Measurements from ENCODE around the gene FRMD1.

FRMD1 gene

DNA sequence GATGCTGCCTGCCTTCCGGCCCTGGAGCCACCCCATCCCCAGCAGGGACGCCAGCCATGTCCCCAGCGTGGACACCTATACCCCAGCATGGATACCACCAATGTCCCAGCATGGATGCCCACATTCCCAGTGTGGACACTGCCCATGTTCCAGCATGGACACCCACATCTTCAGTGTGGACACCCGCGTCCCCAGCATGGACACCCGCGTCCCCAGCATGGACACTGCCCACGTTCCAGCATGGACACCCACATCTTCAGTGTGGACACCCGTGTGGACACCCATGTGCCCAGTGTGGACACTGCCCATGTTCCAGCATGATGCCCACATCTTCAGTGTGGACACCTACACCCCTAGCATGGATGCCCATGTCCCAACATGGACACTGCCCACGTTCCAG is 7.1 kb upstream of the FRMD1 start:
- H3K4me3 ChIP-seq (ENCODE audit: low read length): no peak overlapping the region
- no peak for DNase-seq (ENCODE audit: low read depth)
- TF ChIP-seq, protein P1, sequence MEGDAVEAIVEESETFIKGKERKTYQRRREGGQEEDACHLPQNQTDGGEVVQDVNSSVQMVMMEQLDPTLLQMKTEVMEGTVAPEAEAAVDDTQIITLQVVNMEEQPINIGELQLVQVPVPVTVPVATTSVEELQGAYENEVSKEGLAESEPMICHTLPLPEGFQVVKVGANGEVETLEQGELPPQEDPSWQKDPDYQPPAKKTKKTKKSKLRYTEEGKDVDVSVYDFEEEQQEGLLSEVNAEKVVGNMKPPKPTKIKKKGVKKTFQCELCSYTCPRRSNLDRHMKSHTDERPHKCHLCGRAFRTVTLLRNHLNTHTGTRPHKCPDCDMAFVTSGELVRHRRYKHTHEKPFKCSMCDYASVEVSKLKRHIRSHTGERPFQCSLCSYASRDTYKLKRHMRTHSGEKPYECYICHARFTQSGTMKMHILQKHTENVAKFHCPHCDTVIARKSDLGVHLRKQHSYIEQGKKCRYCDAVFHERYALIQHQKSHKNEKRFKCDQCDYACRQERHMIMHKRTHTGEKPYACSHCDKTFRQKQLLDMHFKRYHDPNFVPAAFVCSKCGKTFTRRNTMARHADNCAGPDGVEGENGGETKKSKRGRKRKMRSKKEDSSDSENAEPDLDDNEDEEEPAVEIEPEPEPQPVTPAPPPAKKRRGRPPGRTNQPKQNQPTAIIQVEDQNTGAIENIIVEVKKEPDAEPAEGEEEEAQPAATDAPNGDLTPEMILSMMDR (IDR thresholded peaks at IDR 0.05; ENCODE audit: insufficient read depth, low read depth, low read length, missing control alignments): no peak

DNA sequence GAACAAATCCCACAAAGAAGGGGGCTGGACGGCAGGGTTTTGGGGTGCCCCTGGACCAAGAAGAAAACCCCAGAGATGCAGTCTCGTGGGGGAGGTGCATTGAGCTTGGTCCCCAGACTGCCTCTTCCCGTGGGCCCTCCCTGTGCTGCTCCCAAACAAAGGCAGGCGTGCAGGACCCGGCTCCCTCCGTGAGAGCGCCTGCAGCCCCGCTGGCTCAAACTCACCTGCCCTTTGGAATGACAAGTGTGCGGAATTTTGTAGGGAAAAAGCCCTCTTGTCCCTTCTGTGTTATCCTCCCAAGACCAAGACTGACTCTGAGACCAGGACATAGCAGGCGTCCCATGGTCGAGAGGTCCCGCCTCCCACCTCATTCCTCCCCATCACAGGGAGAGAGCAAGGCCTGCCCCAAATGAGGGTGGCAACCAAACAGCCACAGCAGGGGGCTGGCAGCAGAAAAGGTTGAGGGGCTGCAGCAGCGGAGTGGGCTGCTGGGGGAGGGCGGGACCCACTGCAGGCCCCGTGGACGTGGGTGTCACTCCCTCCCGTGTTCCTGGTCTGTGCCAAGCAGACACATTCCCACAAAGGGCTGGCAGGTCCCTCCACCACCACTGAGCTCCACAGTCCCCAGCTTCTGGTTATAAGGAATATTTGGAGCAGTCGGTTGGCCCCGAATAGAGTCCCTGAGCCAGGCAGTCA is 5.6 kb upstream of the FRMD1 start:
- H3K4me3 ChIP-seq (ENCODE audit: low read length): no peak overlapping the region
- no peak for DNase-seq (ENCODE audit: low read depth)
- TF ChIP-seq, protein P1 (IDR thresholded peaks at IDR 0.05; ENCODE audit: insufficient read depth, low read depth, low read length, missing control alignments): no peak

DNA sequence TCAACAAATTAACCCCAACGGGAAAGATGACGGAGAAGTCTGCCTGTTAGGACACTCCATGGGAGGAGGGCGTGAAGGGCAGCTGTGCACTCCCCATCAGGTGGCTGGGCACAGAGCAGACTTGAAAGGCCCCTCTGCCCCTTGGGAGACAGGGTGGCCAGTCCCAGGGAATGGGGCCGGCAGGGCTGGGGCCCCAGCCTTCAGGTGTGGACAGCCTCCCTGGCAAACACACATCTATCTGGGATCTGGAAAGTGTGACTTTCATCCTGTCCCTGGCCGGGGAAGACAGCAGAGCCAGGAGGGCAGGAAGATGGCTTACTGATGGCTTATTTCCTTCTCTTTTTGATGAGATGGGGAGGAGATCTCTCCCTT is 4.5 kb upstream of the FRMD1 start:
- H3K4me3 ChIP-seq (ENCODE audit: low read length): no peak overlapping the region
- no peak for DNase-seq (ENCODE audit: low read depth)
- TF ChIP-seq, protein P1 (IDR thresholded peaks at IDR 0.05; ENCODE audit: insufficient read depth, low read depth, low read length, missing control alignments): no peak

DNA sequence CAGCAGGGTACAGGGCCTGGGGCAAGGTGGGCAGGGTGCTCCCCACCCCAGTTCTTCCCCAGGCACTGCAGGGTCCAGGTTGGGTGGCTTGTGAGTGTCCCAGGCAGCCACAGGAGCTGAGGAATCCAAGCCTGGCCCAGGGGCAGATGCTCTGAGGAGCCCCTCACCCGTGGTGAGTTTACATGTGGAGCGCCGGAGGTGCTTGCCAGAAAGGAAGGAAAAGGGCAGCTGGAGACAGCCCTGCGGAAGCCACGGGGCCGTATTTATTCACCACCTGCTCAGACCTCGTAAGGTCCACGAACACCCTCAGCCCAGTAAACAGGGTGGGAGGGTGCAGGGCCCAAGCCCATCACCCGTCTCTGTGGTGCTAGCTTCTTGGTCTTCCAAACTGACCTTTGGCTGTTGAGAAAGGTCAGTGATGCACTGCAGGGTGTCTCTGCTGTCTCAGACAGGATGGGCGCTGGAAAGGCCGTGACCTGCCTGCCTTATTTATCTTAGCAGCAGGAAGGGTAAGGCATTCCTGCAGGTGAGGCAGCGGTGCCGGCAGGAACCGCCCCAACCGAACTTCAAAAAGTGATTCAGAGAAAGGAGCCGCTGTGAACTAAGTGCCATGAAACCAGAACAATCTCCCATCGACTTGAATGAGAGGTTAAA is 4.0 kb upstream of the FRMD1 start:
- TF ChIP-seq, protein P1 (IDR thresholded peaks at IDR 0.05; ENCODE audit: insufficient read depth, low read depth, low read length, missing control alignments): no peak
- H3K4me3 ChIP-seq (ENCODE audit: low read length): no peak overlapping the region
- no peak for DNase-seq (ENCODE audit: low read depth)

DNA sequence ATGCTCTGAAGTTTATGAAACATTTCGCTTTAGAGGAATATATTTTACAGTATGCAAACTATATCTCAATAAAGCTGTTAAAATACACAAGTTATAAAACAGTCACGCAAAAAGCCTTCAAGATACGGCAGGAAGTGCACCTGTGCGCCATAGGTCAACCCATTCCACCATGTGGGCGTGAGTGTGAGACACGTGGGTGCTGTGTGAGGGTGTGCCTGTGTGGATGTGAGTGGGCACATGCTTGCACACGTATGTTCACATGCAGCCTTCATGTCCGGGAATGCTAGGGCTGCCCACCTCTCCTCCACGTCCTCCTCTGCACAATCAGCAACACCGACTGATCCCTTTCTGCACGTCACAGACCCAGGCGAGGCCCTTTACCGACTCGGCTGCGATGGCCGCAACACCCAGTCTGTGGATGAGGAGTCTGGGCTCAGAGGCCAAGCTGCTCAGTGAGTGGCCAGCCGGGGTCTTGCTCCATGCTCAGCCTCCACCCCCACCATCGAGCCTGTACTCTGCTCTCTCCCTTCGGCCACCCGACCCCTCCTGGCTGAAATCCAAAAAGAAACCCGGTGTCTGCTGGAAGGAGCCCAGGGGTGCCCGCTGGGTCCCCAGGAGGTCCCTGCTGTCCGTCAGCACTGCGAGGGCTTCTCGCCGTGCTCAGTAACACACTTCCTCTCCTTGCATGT is 3.0 kb upstream of the FRMD1 start:
- no peak for DNase-seq (ENCODE audit: low read depth)
- TF ChIP-seq, protein P1 (IDR thresholded peaks at IDR 0.05; ENCODE audit: insufficient read depth, low read depth, low read length, missing control alignments): no peak
- no peak overlapping the region for H3K4me3 ChIP-seq (ENCODE audit: low read length)

DNA sequence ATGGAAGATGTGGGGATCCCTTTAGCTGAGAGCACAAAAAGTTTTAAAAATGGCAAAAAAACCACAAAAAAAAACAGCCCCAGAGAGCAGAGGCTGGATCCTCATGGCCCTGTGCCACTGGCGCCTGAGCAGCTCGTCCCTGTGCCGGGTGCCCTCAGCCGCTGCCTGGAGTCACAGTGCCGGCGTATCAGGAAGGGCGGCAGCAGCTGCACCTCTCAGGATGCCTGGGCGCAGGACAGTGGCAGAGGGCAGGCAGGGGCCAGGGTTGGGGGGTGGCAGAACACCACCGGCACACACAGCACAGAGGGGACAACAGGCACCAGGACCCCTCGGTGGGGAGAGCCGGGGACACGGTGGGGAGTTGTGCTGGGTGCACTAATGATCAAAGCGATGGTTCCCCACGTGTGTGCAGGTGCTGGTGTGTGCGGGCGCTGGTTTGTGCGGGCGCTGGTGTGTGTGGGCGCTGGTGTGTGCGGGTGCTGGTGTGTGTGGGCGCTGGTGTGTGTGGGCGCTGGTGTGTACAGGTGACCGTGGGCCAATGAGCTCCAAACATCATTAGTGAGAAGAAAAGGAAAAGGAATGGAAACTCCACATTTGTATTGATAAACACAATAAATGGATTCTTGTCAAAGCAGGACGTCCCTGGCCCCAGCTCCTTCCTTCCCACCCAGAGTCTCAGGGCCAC is 1.5 kb upstream of the FRMD1 start:
- H3K4me3 ChIP-seq (ENCODE audit: low read length): no peak overlapping the region
- DNase-seq (ENCODE audit: low read depth): no peak
- TF ChIP-seq, protein P1 (IDR thresholded peaks at IDR 0.05; ENCODE audit: insufficient read depth, low read depth, low read length, missing control alignments): no peak

Measured in epithelial cell of esophagus (primary cell).